ENCODE measurements around the gene COX11.

The COX11 gene

DNA sequence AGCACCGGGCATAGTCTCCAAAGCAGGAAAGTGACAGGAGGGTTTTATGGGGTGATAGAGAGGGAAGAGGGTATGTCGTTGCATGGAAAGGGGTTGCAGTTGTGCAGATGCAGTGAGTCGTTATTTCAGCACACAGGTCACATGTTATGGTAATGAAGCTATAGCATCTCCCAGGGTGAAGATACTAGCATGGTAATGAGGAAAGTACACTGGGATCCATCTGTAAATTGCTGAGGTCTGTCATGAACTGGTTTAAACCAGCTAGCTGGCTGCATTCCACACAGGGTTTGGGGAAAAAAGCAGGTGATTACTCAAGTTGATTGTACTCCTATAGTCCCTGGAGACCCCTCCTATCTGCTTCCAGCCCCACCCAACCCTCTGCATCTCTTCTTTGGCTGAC lies 11.7 kb downstream of the COX11 start:
- Histone ChIP-seq H3K27me3 (ENCODE audit: insufficient read depth, low read length) (no peaks in the 10 kb centered on the region), H3K27ac (ENCODE audit: low read length) (no peak overlapping the region), H3K36me3 (ENCODE audit: insufficient read depth, low read depth, low read length) (peaks cover 92% of the 10 kb centered on the region), H3K4me3 (ENCODE audit: low read length) (no peak overlapping the region), H3K9me3 (ENCODE audit: insufficient read depth, low read depth, low read length) (no peaks in the 10 kb centered on the region), H3K4me1 (ENCODE audit: insufficient read depth, low read length) (peaks cover 9% of the 10 kb centered on the region), H3K9ac (ENCODE audit: low read depth, low read length) (no peak overlapping the region; the same call in 1 of the 2 replicates)

DNA sequence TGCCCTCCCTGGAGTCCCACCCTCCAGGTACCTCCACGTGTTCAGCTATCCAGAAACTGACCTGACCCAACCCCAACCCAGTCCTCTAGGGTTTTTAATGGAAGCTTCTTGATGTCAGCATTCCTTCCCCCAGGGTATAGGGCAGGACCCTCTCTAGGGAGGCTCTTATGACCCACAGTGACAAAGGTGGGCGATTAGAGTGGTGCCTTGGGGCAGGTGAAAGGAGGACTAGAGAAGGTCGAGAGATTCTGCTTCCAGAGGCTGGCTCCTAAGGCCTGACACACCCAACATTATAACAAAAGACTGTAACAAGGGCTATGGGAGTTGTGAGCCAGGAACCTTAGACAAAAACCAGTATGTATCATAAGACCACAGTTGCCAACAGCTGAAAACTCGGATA lies 17.2 kb downstream of the COX11 start:
- no peak overlapping the region for H3K9ac ChIP-seq (ENCODE audit: low read depth, low read length)
- H3K27me3 ChIP-seq (ENCODE audit: insufficient read depth, low read length): no peaks in the 10 kb centered on the region
- H3K9me3 ChIP-seq (ENCODE audit: insufficient read depth, low read depth, low read length): no peaks in the 10 kb centered on the region
- H3K4me1 ChIP-seq (ENCODE audit: insufficient read depth, low read length): no peaks in the 10 kb centered on the region
- H3K4me3 ChIP-seq (ENCODE audit: low read length): no peak overlapping the region
- H3K27ac ChIP-seq (ENCODE audit: low read length): no peak overlapping the region
- H3K36me3 ChIP-seq (ENCODE audit: insufficient read depth, low read depth, low read length): peaks cover 95% of the 10 kb centered on the region

- H3K36me3 ChIP-seq (ENCODE audit: insufficient read depth, low read depth, low read length): peaks cover 96% of the 10 kb centered on the region
- no peak overlapping the region for H3K27ac ChIP-seq (ENCODE audit: low read length)
- no peaks in the 10 kb centered on the region for H3K4me1 ChIP-seq (ENCODE audit: insufficient read depth, low read length)
- H3K9ac ChIP-seq (ENCODE audit: low read depth, low read length): no peak overlapping the region
- H3K9me3 ChIP-seq (ENCODE audit: insufficient read depth, low read depth, low read length): no peaks in the 10 kb centered on the region
- H3K4me3 ChIP-seq (ENCODE audit: low read length): no peak overlapping the region
- no peaks in the 10 kb centered on the region for H3K27me3 ChIP-seq (ENCODE audit: insufficient read depth, low read length)
Observed at GRCh38 chr17:54950116-54950515, 18.3 kb downstream of the COX11 start.

DNA sequence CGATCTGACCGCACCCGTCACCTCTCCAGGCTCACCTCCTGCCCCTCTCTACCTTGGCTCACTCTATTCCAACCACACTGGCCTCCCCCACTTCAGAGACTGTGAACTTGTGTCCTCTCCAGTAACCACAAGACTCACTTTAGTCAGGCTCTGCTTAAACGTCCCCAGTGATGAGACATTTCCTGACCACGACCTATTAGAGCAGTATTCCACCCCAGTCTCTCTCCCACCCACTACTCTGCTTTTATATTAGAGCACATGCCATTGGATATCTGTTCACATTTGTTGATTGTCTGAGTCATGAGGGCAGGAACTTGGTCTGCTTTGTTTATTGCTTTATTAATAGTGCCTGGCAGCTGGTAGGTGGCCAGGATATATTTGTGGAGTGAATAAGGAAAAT lies 20.1 kb downstream of the COX11 start:
- Histone ChIP-seq H3K27me3 (ENCODE audit: insufficient read depth, low read length) (no peaks in the 10 kb centered on the region), H3K9me3 (ENCODE audit: insufficient read depth, low read depth, low read length) (no peaks in the 10 kb centered on the region), H3K9ac (ENCODE audit: low read depth, low read length) (no peak overlapping the region), H3K36me3 (ENCODE audit: insufficient read depth, low read depth, low read length) (peaks cover 85% of the 10 kb centered on the region), H3K4me3 (ENCODE audit: low read length) (no peak overlapping the region), H3K4me1 (ENCODE audit: insufficient read depth, low read length) (no peaks in the 10 kb centered on the region), H3K27ac (ENCODE audit: low read length) (no peak overlapping the region)

- no peak overlapping the region for H3K27ac ChIP-seq (ENCODE audit: low read length)
Observed at GRCh38 chr17:54947396-54947795, 21.1 kb downstream of the COX11 start.

GRCh38 chr17:54945671-54946070 lies 22.8 kb downstream of the COX11 start:
- H3K4me1 ChIP-seq (ENCODE audit: insufficient read depth, low read length): no peaks in the 10 kb centered on the region
- H3K9me3 ChIP-seq (ENCODE audit: insufficient read depth, low read depth, low read length): no peaks in the 10 kb centered on the region
- H3K27me3 ChIP-seq (ENCODE audit: insufficient read depth, low read length): no peaks in the 10 kb centered on the region
- no peak overlapping the region for H3K9ac ChIP-seq (ENCODE audit: low read depth, low read length)
- H3K36me3 ChIP-seq (ENCODE audit: insufficient read depth, low read depth, low read length): peaks cover 76% of the 10 kb centered on the region
- no peak overlapping the region for H3K27ac ChIP-seq (ENCODE audit: low read length)
- H3K4me3 ChIP-seq (ENCODE audit: low read length): no peak overlapping the region

More at GRCh38 chr17:54947396-54947795, 21.1 kb downstream of the COX11 start:
- H3K36me3 ChIP-seq (ENCODE audit: insufficient read depth, low read depth, low read length): peaks cover 76% of the 10 kb centered on the region
- H3K4me3 ChIP-seq (ENCODE audit: low read length): no peak overlapping the region
- no peaks in the 10 kb centered on the region for H3K4me1 ChIP-seq (ENCODE audit: insufficient read depth, low read length)
- no peak overlapping the region for H3K9ac ChIP-seq (ENCODE audit: low read depth, low read length)
- no peaks in the 10 kb centered on the region for H3K9me3 ChIP-seq (ENCODE audit: insufficient read depth, low read depth, low read length)
- no peaks in the 10 kb centered on the region for H3K27me3 ChIP-seq (ENCODE audit: insufficient read depth, low read length)

GRCh38 chr17:54945231-54945630 lies 23.2 kb downstream of the COX11 start:
- Histone ChIP-seq H3K36me3 (ENCODE audit: insufficient read depth, low read depth, low read length) (peaks cover 76% of the 10 kb centered on the region), H3K27ac (ENCODE audit: low read length) (no peak overlapping the region), H3K4me3 (ENCODE audit: low read length) (no peak overlapping the region), H3K9me3 (ENCODE audit: insufficient read depth, low read depth, low read length) (no peaks in the 10 kb centered on the region), H3K4me1 (ENCODE audit: insufficient read depth, low read length) (no peaks in the 10 kb centered on the region), H3K9ac (ENCODE audit: low read depth, low read length) (no peak overlapping the region), H3K27me3 (ENCODE audit: insufficient read depth, low read length) (no peaks in the 10 kb centered on the region)

DNA sequence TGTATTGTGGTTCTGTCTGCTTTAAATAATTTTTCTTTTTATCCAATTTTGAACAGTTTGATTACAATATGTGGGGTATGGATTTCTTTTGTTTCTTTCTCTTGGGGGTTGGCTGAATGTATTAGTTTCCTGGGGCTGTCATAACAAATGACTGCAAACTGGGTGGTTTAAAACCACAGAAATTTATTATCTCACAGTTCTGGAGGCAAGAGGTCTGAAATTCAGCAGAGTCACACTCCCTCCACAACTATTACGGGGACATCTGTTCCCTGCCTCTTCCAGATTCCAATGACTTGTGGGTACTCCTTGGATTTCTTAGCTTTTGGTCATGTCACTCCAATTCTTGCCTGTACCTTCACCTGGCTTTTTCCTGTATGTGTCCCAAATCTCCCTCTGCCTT lies 23.7 kb downstream of the COX11 start:
- Histone ChIP-seq H3K9ac (ENCODE audit: low read depth, low read length) (no peak overlapping the region), H3K27me3 (ENCODE audit: insufficient read depth, low read length) (no peaks in the 10 kb centered on the region), H3K9me3 (ENCODE audit: insufficient read depth, low read depth, low read length) (no peaks in the 10 kb centered on the region), H3K36me3 (ENCODE audit: insufficient read depth, low read depth, low read length) (peaks cover 76% of the 10 kb centered on the region), H3K4me3 (ENCODE audit: low read length) (no peak overlapping the region), H3K27ac (ENCODE audit: low read length) (no peak overlapping the region), H3K4me1 (ENCODE audit: insufficient read depth, low read length) (no peaks in the 10 kb centered on the region)

GRCh38 chr17:54941285-54941684 lies 27.2 kb downstream of the COX11 start:
- Histone ChIP-seq H3K27ac (ENCODE audit: low read length) (no peak overlapping the region), H3K27me3 (ENCODE audit: insufficient read depth, low read length) (no peaks in the 10 kb centered on the region), H3K4me3 (ENCODE audit: low read length) (no peak overlapping the region), H3K4me1 (ENCODE audit: insufficient read depth, low read length) (no peaks in the 10 kb centered on the region), H3K9me3 (ENCODE audit: insufficient read depth, low read depth, low read length) (no peaks in the 10 kb centered on the region), H3K9ac (ENCODE audit: low read depth, low read length) (no peak overlapping the region), H3K36me3 (ENCODE audit: insufficient read depth, low read depth, low read length) (peaks cover 76% of the 10 kb centered on the region)

DNA sequence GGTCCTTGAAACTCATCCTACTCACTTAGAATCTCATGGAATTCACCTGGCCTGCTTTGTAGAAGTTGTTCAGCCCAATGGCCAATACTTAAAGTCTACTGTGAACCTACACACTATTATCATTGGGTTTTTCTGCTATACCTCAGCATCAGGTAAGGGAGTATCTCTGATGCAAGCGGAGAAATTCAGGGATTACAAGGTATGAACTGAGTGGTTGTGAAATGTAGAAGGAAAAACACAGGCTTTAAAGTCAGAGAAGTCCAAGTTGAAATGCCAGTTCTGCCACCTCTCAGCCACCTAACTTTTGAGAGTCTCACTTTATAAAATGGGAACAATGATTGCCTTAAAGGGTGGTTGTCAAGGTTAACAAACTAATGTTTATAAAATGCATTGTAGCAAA lies 31.0 kb downstream of the COX11 start:
- H3K9me3 ChIP-seq (ENCODE audit: insufficient read depth, low read depth, low read length): no peaks in the 10 kb centered on the region
- H3K9ac ChIP-seq (ENCODE audit: low read depth, low read length): no peak overlapping the region
- no peaks in the 10 kb centered on the region for H3K27me3 ChIP-seq (ENCODE audit: insufficient read depth, low read length)
- no peak overlapping the region for H3K4me3 ChIP-seq (ENCODE audit: low read length)
- no peak overlapping the region for H3K27ac ChIP-seq (ENCODE audit: low read length)
- peaks cover 97% of the 10 kb centered on the region for H3K36me3 ChIP-seq (ENCODE audit: insufficient read depth, low read depth, low read length)
- no peaks in the 10 kb centered on the region for H3K4me1 ChIP-seq (ENCODE audit: insufficient read depth, low read length)

GRCh38 chr17:54937018-54937417 lies 31.4 kb downstream of the COX11 start:
- Histone ChIP-seq H3K27ac (ENCODE audit: low read length) (no peak overlapping the region), H3K4me1 (ENCODE audit: insufficient read depth, low read length) (no peaks in the 10 kb centered on the region), H3K9me3 (ENCODE audit: insufficient read depth, low read depth, low read length) (no peaks in the 10 kb centered on the region), H3K36me3 (ENCODE audit: insufficient read depth, low read depth, low read length) (peaks cover 95% of the 10 kb centered on the region), H3K27me3 (ENCODE audit: insufficient read depth, low read length) (no peaks in the 10 kb centered on the region), H3K4me3 (ENCODE audit: low read length) (no peak overlapping the region), H3K9ac (ENCODE audit: low read depth, low read length) (no peak overlapping the region)

GRCh38 chr17:54935471-54935870 lies 33.0 kb downstream of the COX11 start:
- H3K36me3 ChIP-seq (ENCODE audit: insufficient read depth, low read depth, low read length): peaks cover 92% of the 10 kb centered on the region
- no peaks in the 10 kb centered on the region for H3K9me3 ChIP-seq (ENCODE audit: insufficient read depth, low read depth, low read length)
- H3K9ac ChIP-seq (ENCODE audit: low read depth, low read length): no peak overlapping the region
- H3K27me3 ChIP-seq (ENCODE audit: insufficient read depth, low read length): no peaks in the 10 kb centered on the region
- no peak overlapping the region for H3K27ac ChIP-seq (ENCODE audit: low read length)
- H3K4me1 ChIP-seq (ENCODE audit: insufficient read depth, low read length): no peaks in the 10 kb centered on the region
- no peak overlapping the region for H3K4me3 ChIP-seq (ENCODE audit: low read length)

DNA sequence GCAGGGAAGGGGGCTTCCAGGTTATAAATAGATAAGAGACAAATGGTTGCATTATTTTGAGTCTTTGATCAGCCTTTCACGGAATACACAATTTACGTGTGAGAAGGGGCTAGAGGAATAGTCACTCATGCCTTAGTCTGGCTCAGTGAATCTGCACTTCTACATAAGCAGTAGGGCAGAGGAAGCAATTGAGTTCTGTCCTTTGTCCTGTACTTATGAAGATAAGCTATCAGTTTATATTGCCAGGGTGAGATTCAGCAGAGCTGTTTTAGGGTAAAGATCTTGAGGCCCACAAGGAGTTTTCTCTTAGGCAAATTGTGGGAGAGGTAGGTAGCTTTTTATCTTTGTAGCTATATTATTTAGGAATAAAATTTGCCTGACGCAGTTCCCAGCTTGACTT lies 34.5 kb downstream of the COX11 start:
- no peaks in the 10 kb centered on the region for H3K27me3 ChIP-seq (ENCODE audit: insufficient read depth, low read length)
- no peak overlapping the region for H3K9ac ChIP-seq (ENCODE audit: low read depth, low read length)
- no peak overlapping the region for H3K4me3 ChIP-seq (ENCODE audit: low read length)
- H3K4me1 ChIP-seq (ENCODE audit: insufficient read depth, low read length): no peaks in the 10 kb centered on the region
- no peaks in the 10 kb centered on the region for H3K9me3 ChIP-seq (ENCODE audit: insufficient read depth, low read depth, low read length)
- peaks cover 92% of the 10 kb centered on the region for H3K36me3 ChIP-seq (ENCODE audit: insufficient read depth, low read depth, low read length)
- H3K27ac ChIP-seq (ENCODE audit: low read length): no peak overlapping the region
